ENCODE data around the gene FAM193A.
"Not testable (repeated sequence)": the region's sequence is repeated elsewhere in the genome, so short reads cannot be mapped to it uniquely, and the experiment has no call there.

Gene FAM193A

GRCh38 chr4:2722033-2722432 lies 185.6 kb downstream of the FAM193A start:
- H4K20me1 ChIP-seq (ENCODE audit: insufficient read depth, low read length) = no peaks in the 10 kb centered on the region
- no peak overlapping the region for H3K4me3 ChIP-seq (ENCODE audit: low read depth, low read length, poor library complexity, severe bottlenecking)
- no peak overlapping the region for H2AFZ ChIP-seq (ENCODE audit: low read length)
- H3K9me3 ChIP-seq (ENCODE audit: low read length) = no peaks in the 10 kb centered on the region
- no peaks in the 10 kb centered on the region for H3K79me2 ChIP-seq (ENCODE audit: insufficient read depth, low read length)
- no peaks in the 10 kb centered on the region for H3K9me2 ChIP-seq (ENCODE audit: low read depth, low read length)
- H3K4me1 ChIP-seq (ENCODE audit: insufficient read depth, low read length, severe bottlenecking) = no peaks in the 10 kb centered on the region
- H3F3A ChIP-seq (ENCODE audit: insufficient read depth, low read length) = no peaks in the 10 kb centered on the region
- H3K4me2 ChIP-seq (ENCODE audit: low read length) = no peak overlapping the region
- no peaks in the 10 kb centered on the region for H3K27me3 ChIP-seq (ENCODE audit: insufficient read depth, low read length)
- no peak for TF ChIP-seq EZH2 (IDR thresholded peaks at IDR 0.05; ENCODE audit: borderline replicate concordance, low read length)
- TF ChIP-seq, protein P1, sequence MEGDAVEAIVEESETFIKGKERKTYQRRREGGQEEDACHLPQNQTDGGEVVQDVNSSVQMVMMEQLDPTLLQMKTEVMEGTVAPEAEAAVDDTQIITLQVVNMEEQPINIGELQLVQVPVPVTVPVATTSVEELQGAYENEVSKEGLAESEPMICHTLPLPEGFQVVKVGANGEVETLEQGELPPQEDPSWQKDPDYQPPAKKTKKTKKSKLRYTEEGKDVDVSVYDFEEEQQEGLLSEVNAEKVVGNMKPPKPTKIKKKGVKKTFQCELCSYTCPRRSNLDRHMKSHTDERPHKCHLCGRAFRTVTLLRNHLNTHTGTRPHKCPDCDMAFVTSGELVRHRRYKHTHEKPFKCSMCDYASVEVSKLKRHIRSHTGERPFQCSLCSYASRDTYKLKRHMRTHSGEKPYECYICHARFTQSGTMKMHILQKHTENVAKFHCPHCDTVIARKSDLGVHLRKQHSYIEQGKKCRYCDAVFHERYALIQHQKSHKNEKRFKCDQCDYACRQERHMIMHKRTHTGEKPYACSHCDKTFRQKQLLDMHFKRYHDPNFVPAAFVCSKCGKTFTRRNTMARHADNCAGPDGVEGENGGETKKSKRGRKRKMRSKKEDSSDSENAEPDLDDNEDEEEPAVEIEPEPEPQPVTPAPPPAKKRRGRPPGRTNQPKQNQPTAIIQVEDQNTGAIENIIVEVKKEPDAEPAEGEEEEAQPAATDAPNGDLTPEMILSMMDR (IDR thresholded peaks at IDR 0.05; ENCODE audit: low read length) = no peak
- H3K36me3 ChIP-seq (ENCODE audit: insufficient read depth, low read length) = 0 out of 2 replicates have a peak, but pooled peaks cover 3% of the 10 kb centered on the region
- no peak overlapping the region for H3K27ac ChIP-seq (ENCODE audit: low read depth, low read length, poor library complexity, severe bottlenecking)
- H3K9ac ChIP-seq (ENCODE audit: low read length) = no peak overlapping the region

DNA sequence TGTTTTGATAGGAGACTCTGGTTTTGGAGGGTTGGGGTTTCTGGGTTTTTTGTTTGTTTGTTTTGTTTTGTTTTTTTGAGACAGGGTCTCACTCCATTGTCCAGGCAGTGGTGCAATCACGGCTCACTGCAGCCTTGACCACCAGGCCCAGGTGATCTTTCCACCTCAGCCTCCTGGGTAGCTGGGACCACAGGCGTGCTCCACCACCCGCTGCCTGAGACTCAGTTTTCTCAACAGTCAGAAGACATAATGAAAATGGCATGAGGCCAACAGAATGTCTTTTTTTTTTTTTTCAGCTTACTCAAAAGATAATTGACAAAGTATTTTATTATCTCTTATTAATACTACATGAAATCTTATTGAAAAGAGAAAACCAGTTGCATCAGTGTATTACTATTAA lies 187.3 kb downstream of the FAM193A start:
- H3K27me3 ChIP-seq (ENCODE audit: insufficient read depth, low read length) = no peaks in the 10 kb centered on the region
- H3K36me3 ChIP-seq (ENCODE audit: insufficient read depth, low read length) = 0 out of 2 replicates have a peak, but pooled peaks cover 3% of the 10 kb centered on the region
- no peak overlapping the region for H3K27ac ChIP-seq (ENCODE audit: low read depth, low read length, poor library complexity, severe bottlenecking)
- H3K4me3 ChIP-seq (ENCODE audit: low read depth, low read length, poor library complexity, severe bottlenecking) = no peak overlapping the region
- H3K9ac ChIP-seq (ENCODE audit: low read length) = no peak overlapping the region
- H2AFZ ChIP-seq (ENCODE audit: low read length) = no peak overlapping the region
- H3K9me3 ChIP-seq (ENCODE audit: low read length) = no peaks in the 10 kb centered on the region
- H3F3A ChIP-seq (ENCODE audit: insufficient read depth, low read length) = no peaks in the 10 kb centered on the region
- H3K79me2 ChIP-seq (ENCODE audit: insufficient read depth, low read length) = no peaks in the 10 kb centered on the region
- H3K4me2 ChIP-seq (ENCODE audit: low read length) = no peak overlapping the region
- no peak for TF ChIP-seq EZH2 (IDR thresholded peaks at IDR 0.05; ENCODE audit: borderline replicate concordance, low read length)
- TF ChIP-seq, protein P1 (IDR thresholded peaks at IDR 0.05; ENCODE audit: low read length) = no peak
- H4K20me1 ChIP-seq (ENCODE audit: insufficient read depth, low read length) = no peaks in the 10 kb centered on the region
- H3K4me1 ChIP-seq (ENCODE audit: insufficient read depth, low read length, severe bottlenecking) = no peaks in the 10 kb centered on the region
- H3K9me2 ChIP-seq (ENCODE audit: low read depth, low read length) = no peaks in the 10 kb centered on the region

DNA sequence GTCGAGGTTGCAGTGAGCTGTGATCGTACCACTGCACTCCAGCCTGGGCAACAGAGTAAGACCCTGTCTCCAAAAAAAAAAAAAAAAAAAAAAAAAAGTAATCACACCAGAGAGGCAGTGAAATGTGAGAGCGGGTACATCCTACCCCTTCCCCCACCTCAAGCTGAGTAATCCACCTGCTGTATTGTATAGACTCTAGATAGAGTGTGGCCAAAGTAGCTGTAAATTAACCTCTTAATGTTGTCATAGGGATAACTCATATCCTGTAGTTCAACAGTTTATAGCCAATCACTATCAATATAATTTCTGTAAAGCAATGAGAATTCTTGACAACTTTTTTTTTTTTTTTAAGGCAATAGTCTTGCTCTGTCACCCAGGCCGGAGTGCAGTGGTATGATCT lies 188.9 kb downstream of the FAM193A start:
- no peak overlapping the region for H3K4me3 ChIP-seq (ENCODE audit: low read depth, low read length, poor library complexity, severe bottlenecking)
- no peaks in the 10 kb centered on the region for H3K9me2 ChIP-seq (ENCODE audit: low read depth, low read length)
- H3K27me3 ChIP-seq (ENCODE audit: insufficient read depth, low read length) = no peaks in the 10 kb centered on the region
- TF ChIP-seq, protein P1 (IDR thresholded peaks at IDR 0.05; ENCODE audit: low read length) = no peak
- no peak for TF ChIP-seq EZH2 (IDR thresholded peaks at IDR 0.05; ENCODE audit: borderline replicate concordance, low read length)
- no peaks in the 10 kb centered on the region for H3K9me3 ChIP-seq (ENCODE audit: low read length)
- no peaks in the 10 kb centered on the region for H3K4me1 ChIP-seq (ENCODE audit: insufficient read depth, low read length, severe bottlenecking)
- H3K9ac ChIP-seq (ENCODE audit: low read length) = no peak overlapping the region
- H3K36me3 ChIP-seq (ENCODE audit: insufficient read depth, low read length) = no peaks in the 10 kb centered on the region
- no peak overlapping the region for H3K27ac ChIP-seq (ENCODE audit: low read depth, low read length, poor library complexity, severe bottlenecking)
- no peak overlapping the region for H2AFZ ChIP-seq (ENCODE audit: low read length)
- no peaks in the 10 kb centered on the region for H3F3A ChIP-seq (ENCODE audit: insufficient read depth, low read length)
- no peaks in the 10 kb centered on the region for H4K20me1 ChIP-seq (ENCODE audit: insufficient read depth, low read length)
- no peaks in the 10 kb centered on the region for H3K79me2 ChIP-seq (ENCODE audit: insufficient read depth, low read length)
- H3K4me2 ChIP-seq (ENCODE audit: low read length) = no peak overlapping the region

DNA sequence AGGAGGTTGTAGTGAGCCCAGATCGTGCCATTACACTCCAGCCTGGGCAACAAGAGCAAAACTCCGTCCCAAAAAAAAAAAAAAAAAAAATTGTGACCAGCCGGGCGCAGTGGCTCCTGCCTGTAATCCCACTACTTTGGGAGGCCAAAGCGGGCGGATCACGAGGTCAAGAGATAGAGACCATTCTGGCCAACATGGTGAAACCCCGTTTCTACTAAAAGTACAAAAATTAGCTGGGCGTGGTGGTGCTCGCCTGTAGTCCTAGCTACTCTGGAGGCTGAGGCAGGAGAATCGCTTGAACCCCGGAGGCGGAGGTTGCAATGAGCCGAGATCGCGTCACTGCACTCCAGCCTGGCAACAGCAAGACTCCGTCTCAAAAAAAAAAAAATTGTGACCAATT lies 190.4 kb downstream of the FAM193A start:
- not testable (repeated sequence) for H2AFZ ChIP-seq (ENCODE audit: low read length); H3K4me2 ChIP-seq (ENCODE audit: low read length); H3K27me3 ChIP-seq (ENCODE audit: insufficient read depth, low read length); H3K9me3 ChIP-seq (ENCODE audit: low read length); H3K27ac ChIP-seq (ENCODE audit: low read depth, low read length, poor library complexity, severe bottlenecking); H3K9me2 ChIP-seq (ENCODE audit: low read depth, low read length); H3K4me1 ChIP-seq (ENCODE audit: insufficient read depth, low read length, severe bottlenecking); H3K36me3 ChIP-seq (ENCODE audit: insufficient read depth, low read length); H3K79me2 ChIP-seq (ENCODE audit: insufficient read depth, low read length); H4K20me1 ChIP-seq (ENCODE audit: insufficient read depth, low read length); H3K9ac ChIP-seq (ENCODE audit: low read length); H3K4me3 ChIP-seq (ENCODE audit: low read depth, low read length, poor library complexity, severe bottlenecking); H3F3A ChIP-seq (ENCODE audit: insufficient read depth, low read length)

Measured in OCI-LY1 (cell line).